HepG2 (cell line): Measurements from ENCODE around the gene ZNF562. TPM values are rescaled to one million over a fixed set of nuclear protein-coding genes. Genes with fewer than 3 reads are reported as not detected.
A peak's percentile ranks its signal among the peaks of the same experiment; 100 is the strongest.

ENCODE experiments used
- CENPT ChIP-seq: sonication (generic); formaldehyde crosslinking; IDR thresholded peaks from 2 replicates; pipeline ENCODE4 v1.8.0; 2022; ENCODE audit warnings: low read depth, mild to moderate bottlenecking, moderate library complexity, missing genetic modification reagents
- CHD4 ChIP-seq: fragments of 200-600 bp; sonication (generic); IDR thresholded peaks from 2 replicates; pipeline ENCODE4 v1.7.0; 2017; ENCODE audit warnings: mild to moderate bottlenecking, low read length, borderline replicate concordance
- DNMT1 ChIP-seq: sonication (generic); formaldehyde crosslinking; IDR thresholded peaks from 2 replicates; pipeline ENCODE4 v1.5.1; 2020; ENCODE audit warnings: mild to moderate bottlenecking, missing genetic modification reagents
- FOSL1 ChIP-seq: sonication (generic); formaldehyde crosslinking; IDR thresholded peaks from 2 replicates; pipeline ENCODE4 v1.9.0; 2021; ENCODE audit warnings: missing genetic modification reagents, borderline replicate concordance
- HES4 ChIP-seq: sonication (generic); formaldehyde crosslinking; IDR thresholded peaks from 2 replicates; pipeline ENCODE4 v1.9.0; 2021; ENCODE audit warnings: mild to moderate bottlenecking, missing genetic modification reagents, borderline replicate concordance
- HNRNPLL ChIP-seq: fragments of 200-400 bp; formaldehyde crosslinking; IDR thresholded peaks from 2 replicates; pipeline ENCODE4 v1.6.1; 2017; ENCODE audit warnings: mild to moderate bottlenecking, low read depth, low read length; ENCODE audit not compliant: poor library complexity, severe bottlenecking
- MTA1 ChIP-seq: sonication (generic); formaldehyde crosslinking; IDR thresholded peaks from 2 replicates; pipeline ENCODE4 v1.4.0; 2020; ENCODE audit warnings: missing genetic modification reagents, mild to moderate bottlenecking, borderline replicate concordance
- NFKBIZ ChIP-seq: IDR thresholded peaks from 2 replicates; pipeline ENCODE4 v1.6.1; 2018; ENCODE audit warnings: missing genetic modification reagents, missing compliant biosample characterization
- ONECUT2 ChIP-seq: sonication (generic); formaldehyde crosslinking; IDR thresholded peaks from 2 replicates; pipeline ENCODE4 v1.4.0; 2020; ENCODE audit warnings: missing genetic modification reagents
- SOX5 ChIP-seq: IDR thresholded peaks from 2 replicates; pipeline ENCODE4 v1.6.1; 2016; ENCODE audit warnings: borderline replicate concordance
- SP1 ChIP-seq, 2 experiments: fragments of 450-650 bp in 1 of 2; sonication (generic) in 1 of 2; formaldehyde crosslinking in 1 of 2; IDR thresholded peaks; 2 replicates each; pipeline versions ENCODE4 v1.4.0 to v1.6.1; 2016 to 2020; ENCODE audit warnings: missing genetic modification reagents in 1 of 2
- XBP1 ChIP-seq: sonication (generic); formaldehyde crosslinking; IDR thresholded peaks from 2 replicates; pipeline ENCODE4 v1.5.0; 2020; ENCODE audit warnings: missing genetic modification reagents
- ZNF589 ChIP-seq: sonication (generic); formaldehyde crosslinking; conservative IDR thresholded peaks from 2 replicates; pipeline ENCODE4 v1.8.0; 2022; ENCODE audit warnings: mild to moderate bottlenecking, moderate library complexity, missing genetic modification reagents
- ZNF674 ChIP-seq: sonication (generic); formaldehyde crosslinking; IDR thresholded peaks from 2 replicates; pipeline ENCODE4 v1.5.0; 2020; ENCODE audit warnings: low read depth, mild to moderate bottlenecking, missing genetic modification reagents
- polyA plus RNA-seq, 8 experiments: library from polyadenylated mRNA; depleted of rRNA in 3 of 8; stranded (reverse) in 7 of 8; unstranded in 1 of 8; fragments of >200 nt; fragmentation: Illumina TruSeq in 4 of 8; extraction: Trizol in 4 of 8; gene quantifications; 2 replicates each; pipeline versions ENCODE4 v1.2.1 to v1.2.3, GENCODE V29; 2011 to 2016; ENCODE audit warnings: low read depth in 4 of 8, missing spikeins in 1 of 8, mixed read lengths in 1 of 8; ENCODE audit not compliant: insufficient read depth in 1 of 8
- total RNA-seq, 5 experiments: library from RNA; depleted of rRNA; stranded (reverse); fragments of >200 nt; fragmentation: Illumina TruSeq; extraction: Trizol; gene quantifications; 2 replicates each; pipeline ENCODE4 v1.2.3, GENCODE V29; 2016; ENCODE audit warnings: low read depth in 1 of 5
- TF ChIP-seq, protein P1 (sequence below): sonication (generic); formaldehyde crosslinking; IDR thresholded peaks from 2 replicates; pipeline ENCODE4 v1.4.0; 2020; ENCODE audit warnings: missing genetic modification reagents
- TF ChIP-seq, protein P2 (sequence below): IDR thresholded peaks from 2 replicates; pipeline ENCODE4 v1.6.1; 2012; ENCODE audit warnings: inconsistent platforms
- TF ChIP-seq, protein P3 (sequence below): sonication (generic); formaldehyde crosslinking; IDR thresholded peaks from 2 replicates; pipeline ENCODE4 v1.4.0; 2020; ENCODE audit warnings: mild to moderate bottlenecking, missing genetic modification reagents
- TF ChIP-seq, protein P4 (sequence below): sonication (generic); formaldehyde crosslinking; IDR thresholded peaks from 2 replicates; pipeline ENCODE4 v1.8.1; 2023; ENCODE audit warnings: missing genetic modification reagents, inconsistent platforms, borderline replicate concordance
- TF ChIP-seq, protein P5 (sequence below): sonication (generic); formaldehyde crosslinking; IDR thresholded peaks from 2 replicates; pipeline ENCODE4 v1.5.0; 2020; ENCODE audit warnings: mild to moderate bottlenecking, missing genetic modification reagents

ZNF562 gene
- total and polyA plus RNA-seq, 2 of the 13 experiments (the other 11 are each of a cell fraction or from before 2014, with no cell fraction given), result 13.1 to 32.7 TPM

DNA sequence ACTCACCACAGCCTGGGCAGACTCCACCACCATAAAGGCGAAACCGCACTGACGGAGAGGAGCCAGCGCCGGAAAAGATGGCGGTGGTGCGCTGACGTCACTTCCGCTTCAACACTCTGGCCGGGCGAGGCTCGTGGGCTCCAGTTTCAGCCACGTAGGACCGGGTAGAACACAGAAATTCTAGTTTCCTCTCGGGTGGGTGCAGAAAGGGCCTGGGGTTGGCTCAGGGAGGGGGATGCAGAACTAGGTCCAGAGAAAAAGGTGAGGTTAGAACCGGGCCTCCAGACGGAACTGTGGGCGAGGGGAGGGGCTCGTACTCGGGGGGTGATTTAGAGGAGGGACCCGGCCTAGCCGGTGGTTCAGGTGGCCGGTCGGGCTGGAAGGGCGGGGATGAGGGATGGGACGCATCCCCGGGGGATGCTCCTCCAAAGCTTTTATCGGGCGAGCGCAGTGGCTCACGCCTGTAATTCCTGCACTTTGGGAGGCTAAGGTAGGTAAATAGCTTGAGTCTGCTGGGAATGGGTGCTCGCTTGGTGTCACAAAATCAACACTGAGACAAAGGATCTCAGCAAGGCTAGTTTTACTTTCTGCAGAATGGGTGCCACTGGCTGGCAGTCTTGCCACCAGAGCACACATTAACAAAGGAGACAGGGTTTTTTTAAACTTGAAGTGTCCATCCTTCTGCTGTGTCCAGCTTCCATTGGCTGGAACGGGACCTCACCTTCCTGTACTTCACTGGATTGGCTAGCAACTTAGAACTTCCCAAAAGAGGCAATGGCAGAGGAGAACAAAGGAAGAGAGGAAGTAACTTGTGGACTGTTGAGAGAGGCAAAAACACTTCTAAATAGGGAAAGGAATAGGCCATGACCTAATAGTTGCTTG lies 53.5 kb downstream of the ZNF562 start, which contains the start of gene ZNF561 (continued):
- TF ChIP-seq, protein P1, sequence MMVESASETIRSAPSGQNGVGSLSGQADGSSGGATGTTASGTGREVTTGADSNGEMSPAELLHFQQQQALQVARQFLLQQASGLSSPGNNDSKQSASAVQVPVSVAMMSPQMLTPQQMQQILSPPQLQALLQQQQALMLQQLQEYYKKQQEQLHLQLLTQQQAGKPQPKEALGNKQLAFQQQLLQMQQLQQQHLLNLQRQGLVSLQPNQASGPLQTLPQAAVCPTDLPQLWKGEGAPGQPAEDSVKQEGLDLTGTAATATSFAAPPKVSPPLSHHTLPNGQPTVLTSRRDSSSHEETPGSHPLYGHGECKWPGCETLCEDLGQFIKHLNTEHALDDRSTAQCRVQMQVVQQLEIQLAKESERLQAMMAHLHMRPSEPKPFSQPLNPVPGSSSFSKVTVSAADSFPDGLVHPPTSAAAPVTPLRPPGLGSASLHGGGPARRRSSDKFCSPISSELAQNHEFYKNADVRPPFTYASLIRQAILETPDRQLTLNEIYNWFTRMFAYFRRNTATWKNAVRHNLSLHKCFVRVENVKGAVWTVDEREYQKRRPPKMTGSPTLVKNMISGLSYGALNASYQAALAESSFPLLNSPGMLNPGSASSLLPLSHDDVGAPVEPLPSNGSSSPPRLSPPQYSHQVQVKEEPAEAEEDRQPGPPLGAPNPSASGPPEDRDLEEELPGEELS (CRISPR knock-in tag), result peak; percentile 51; the same call in 1 of the 2 replicates
- TF ChIP-seq CENPT (CRISPR knock-in tag) (no peak), NFKBIZ (CRISPR knock-in tag) (0 out of 2 replicates have a peak, but pooled peaks have one; percentile 22), DNMT1 (CRISPR knock-in tag) (no peak), CHD4 (no peak), FOSL1 (CRISPR knock-in tag) (no peak), XBP1 (CRISPR knock-in tag) (0 out of 2 replicates have a peak, but pooled peaks have one; percentile 52), HES4 (CRISPR knock-in tag) (no peak), MTA1 (CRISPR knock-in tag) (no peak), ONECUT2 (CRISPR knock-in tag) (no peak), ZNF589 (CRISPR knock-in tag) (0 out of 2 replicates have a peak, but pooled peaks have one; percentile 44), ZNF674 (CRISPR knock-in tag) (no peak), SOX5 (CRISPR knock-in tag) (no peak), HNRNPLL (peak; percentile 20), SP1 (IDR thresholded peaks at IDR 0.05) (no peak), SP1 (CRISPR knock-in tag; IDR thresholded peaks at IDR 0.05) (no peak)
- TF ChIP-seq, protein P2, sequence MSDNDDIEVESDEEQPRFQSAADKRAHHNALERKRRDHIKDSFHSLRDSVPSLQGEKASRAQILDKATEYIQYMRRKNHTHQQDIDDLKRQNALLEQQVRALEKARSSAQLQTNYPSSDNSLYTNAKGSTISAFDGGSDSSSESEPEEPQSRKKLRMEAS, result peak; percentile 53
- TF ChIP-seq, protein P3, sequence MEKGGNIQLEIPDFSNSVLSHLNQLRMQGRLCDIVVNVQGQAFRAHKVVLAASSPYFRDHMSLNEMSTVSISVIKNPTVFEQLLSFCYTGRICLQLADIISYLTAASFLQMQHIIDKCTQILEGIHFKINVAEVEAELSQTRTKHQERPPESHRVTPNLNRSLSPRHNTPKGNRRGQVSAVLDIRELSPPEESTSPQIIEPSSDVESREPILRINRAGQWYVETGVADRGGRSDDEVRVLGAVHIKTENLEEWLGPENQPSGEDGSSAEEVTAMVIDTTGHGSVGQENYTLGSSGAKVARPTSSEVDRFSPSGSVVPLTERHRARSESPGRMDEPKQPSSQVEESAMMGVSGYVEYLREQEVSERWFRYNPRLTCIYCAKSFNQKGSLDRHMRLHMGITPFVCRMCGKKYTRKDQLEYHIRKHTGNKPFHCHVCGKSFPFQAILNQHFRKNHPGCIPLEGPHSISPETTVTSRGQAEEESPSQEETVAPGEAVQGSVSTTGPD (CRISPR knock-in tag), result no peak
- TF ChIP-seq, protein P4, sequence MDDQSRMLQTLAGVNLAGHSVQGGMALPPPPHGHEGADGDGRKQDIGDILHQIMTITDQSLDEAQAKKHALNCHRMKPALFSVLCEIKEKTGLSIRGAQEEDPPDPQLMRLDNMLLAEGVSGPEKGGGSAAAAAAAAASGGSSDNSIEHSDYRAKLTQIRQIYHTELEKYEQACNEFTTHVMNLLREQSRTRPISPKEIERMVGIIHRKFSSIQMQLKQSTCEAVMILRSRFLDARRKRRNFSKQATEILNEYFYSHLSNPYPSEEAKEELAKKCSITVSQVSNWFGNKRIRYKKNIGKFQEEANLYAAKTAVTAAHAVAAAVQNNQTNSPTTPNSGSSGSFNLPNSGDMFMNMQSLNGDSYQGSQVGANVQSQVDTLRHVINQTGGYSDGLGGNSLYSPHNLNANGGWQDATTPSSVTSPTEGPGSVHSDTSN (CRISPR knock-in tag), result no peak
- TF ChIP-seq, protein P5, sequence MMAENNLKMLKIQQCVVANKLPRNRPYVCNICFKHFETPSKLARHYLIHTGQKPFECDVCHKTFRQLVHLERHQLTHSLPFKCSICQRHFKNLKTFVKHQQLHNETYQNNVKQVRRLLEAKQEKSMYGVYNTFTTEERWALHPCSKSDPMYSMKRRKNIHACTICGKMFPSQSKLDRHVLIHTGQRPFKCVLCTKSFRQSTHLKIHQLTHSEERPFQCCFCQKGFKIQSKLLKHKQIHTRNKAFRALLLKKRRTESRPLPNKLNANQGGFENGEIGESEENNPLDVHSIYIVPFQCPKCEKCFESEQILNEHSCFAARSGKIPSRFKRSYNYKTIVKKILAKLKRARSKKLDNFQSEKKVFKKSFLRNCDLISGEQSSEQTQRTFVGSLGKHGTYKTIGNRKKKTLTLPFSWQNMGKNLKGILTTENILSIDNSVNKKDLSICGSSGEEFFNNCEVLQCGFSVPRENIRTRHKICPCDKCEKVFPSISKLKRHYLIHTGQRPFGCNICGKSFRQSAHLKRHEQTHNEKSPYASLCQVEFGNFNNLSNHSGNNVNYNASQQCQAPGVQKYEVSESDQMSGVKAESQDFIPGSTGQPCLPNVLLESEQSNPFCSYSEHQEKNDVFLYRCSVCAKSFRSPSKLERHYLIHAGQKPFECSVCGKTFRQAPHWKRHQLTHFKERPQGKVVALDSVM (CRISPR knock-in tag), result no peak
